Transverse colon (tissue), 4 donors: ENCODE measurements around the gene MAN2C1. TPM values are rescaled to one million over a fixed set of nuclear protein-coding genes. Genes with fewer than 3 reads are reported as not detected.
"Not testable (repeated sequence)": the region's sequence is repeated elsewhere in the genome, so short reads cannot be mapped to it uniquely, and the experiment has no call there.

Experiments used
- DNase-seq: peaks from one replicate; pipeline ENCODE4 v3.0.0-alpha.2; 2019
- H3K27ac ChIP-seq, 4 donors: fragments of 200-600 bp; sonication (generic); 2 replicates each; pipeline ENCODE4 v1.5.1; 2016 to 2018; ENCODE audit warnings: inconsistent platforms in 4 of 4
- H3K27me3 ChIP-seq: fragments of 200-600 bp; sonication (generic); 2 replicates; pipeline ENCODE4 v1.5.1; 2017; ENCODE audit warnings: inconsistent platforms
- H3K36me3 ChIP-seq, 4 donors: fragments of 200-600 bp; sonication (generic); 2 replicates each; pipeline ENCODE4 v1.5.1; 2017 to 2019; ENCODE audit warnings: inconsistent platforms in 4 of 4
- H3K4me1 ChIP-seq, 4 donors: fragments of 200-600 bp; sonication (generic); 2 replicates each; pipeline ENCODE4 v1.5.1; 2017 to 2020; ENCODE audit warnings: inconsistent platforms in 4 of 4
- H3K4me3 ChIP-seq, 4 donors: fragments of 200-600 bp; sonication (generic); 1 replicate in 1 of 4; 2 replicates in 3 of 4; pipeline versions ENCODE4 v1.5.1 to v1.6.1; 2017 to 2019; ENCODE audit warnings: inconsistent platforms in 4 of 4
- H3K9me3 ChIP-seq, 2 donors: fragments of 200-600 bp; sonication (generic); 2 replicates each; pipeline ENCODE4 v1.5.1; 2017 to 2019; ENCODE audit warnings: inconsistent platforms in 2 of 2
- CTCF ChIP-seq, 5 experiments: fragments of 200-600 bp in 3 of 5; fragments of 450-650 bp in 2 of 5; sonication (generic) in 3 of 5; IDR thresholded peaks; 1 replicate in 2 of 5; 2 replicates in 3 of 5; pipeline ENCODE4 v1.5.1; 2016 to 2017; ENCODE audit warnings: antibody characterized with exemption in 5 of 5, inconsistent platforms in 3 of 5, mild to moderate bottlenecking in 2 of 5, moderate library complexity in 1 of 5
- EP300 ChIP-seq: sonication (generic); formaldehyde crosslinking; IDR thresholded peaks from one replicate; pipeline ENCODE4 v1.6.1; 2017; ENCODE audit warnings: antibody characterized with exemption, low read depth
- POLR2A ChIP-seq: fragments of 450-650 bp; IDR thresholded peaks from one replicate; pipeline ENCODE4 v1.6.1; 2016; ENCODE audit warnings: antibody characterized with exemption, mild to moderate bottlenecking, moderate library complexity
- POLR2AphosphoS5 ChIP-seq, 3 donors: sonication (generic); formaldehyde crosslinking; IDR thresholded peaks; one replicate each; pipeline ENCODE4 v1.6.1; 2016; ENCODE audit warnings: antibody characterized with exemption in 3 of 3
- WGBS, 2 donors: methylation state at CpG; one replicate each; pipeline ENCODE4 v1.1.5; 2018; ENCODE audit warnings: low coverage in 1 of 2; 5-methylcytosine and 5-hydroxymethylcytosine counted together
- in situ Hi-C, 4 donors: fragments of 200-750 bp; cut with MboI; loops; one replicate each; pipeline versions ENCODE4 v1.15.0 to v1.15.1; 2017; ENCODE audit warnings: low sequenced_read_pairs in 3 of 4, low pct_ligation_motif_present in 1 of 4, low pct_unique_long_range_greater_than_20kb in 1 of 4
- intact Hi-C: fragments of 100-400 bp; cut with DNase I; formaldehyde crosslinking; loops from one replicate; pipeline ENCODE4 v1.15.1; 2023; ENCODE audit warnings: low total_unique reads
- total RNA-seq, 4 donors: library from RNA; depleted of rRNA; stranded (reverse); fragments of >200 nt; gene quantifications; one replicate each; pipeline ENCODE4 v1.1.0, GENCODE V29; 2016

Gene MAN2C1
- total RNA-seq, 4 donors from 2014 or later = 215 to 559 (median 411) TPM

DNA sequence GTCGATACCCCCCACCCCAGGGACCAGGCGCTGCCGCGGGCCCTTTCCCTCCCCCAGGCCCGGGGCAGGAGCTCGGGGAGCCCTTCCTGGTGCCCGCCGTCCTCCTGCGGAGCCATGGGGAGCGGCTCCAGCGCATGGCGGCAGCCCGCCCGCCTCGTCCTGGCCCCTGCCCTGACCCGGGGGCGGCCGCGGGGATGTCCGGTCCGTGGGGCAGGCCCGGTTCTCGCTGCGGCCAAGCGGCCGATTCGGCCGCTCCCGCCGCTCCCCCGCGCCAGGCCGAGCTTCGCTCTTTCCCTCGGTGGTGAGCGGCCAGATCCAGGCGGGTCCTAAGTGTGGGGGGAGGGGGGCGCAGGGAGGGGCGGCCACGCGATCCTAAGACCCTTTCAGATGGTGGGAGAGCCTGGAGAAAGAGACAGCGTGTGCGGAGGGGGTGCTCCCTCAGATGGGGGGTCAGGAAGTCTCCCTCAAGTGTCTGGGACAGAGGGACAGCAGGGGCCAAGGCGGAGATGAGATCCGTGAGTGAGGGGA is 20.3 kb downstream of the MAN2C1 start:
- peak overlapping the region; percentile 75 to 89 (median 82) for H3K4me3 ChIP-seq

DNA sequence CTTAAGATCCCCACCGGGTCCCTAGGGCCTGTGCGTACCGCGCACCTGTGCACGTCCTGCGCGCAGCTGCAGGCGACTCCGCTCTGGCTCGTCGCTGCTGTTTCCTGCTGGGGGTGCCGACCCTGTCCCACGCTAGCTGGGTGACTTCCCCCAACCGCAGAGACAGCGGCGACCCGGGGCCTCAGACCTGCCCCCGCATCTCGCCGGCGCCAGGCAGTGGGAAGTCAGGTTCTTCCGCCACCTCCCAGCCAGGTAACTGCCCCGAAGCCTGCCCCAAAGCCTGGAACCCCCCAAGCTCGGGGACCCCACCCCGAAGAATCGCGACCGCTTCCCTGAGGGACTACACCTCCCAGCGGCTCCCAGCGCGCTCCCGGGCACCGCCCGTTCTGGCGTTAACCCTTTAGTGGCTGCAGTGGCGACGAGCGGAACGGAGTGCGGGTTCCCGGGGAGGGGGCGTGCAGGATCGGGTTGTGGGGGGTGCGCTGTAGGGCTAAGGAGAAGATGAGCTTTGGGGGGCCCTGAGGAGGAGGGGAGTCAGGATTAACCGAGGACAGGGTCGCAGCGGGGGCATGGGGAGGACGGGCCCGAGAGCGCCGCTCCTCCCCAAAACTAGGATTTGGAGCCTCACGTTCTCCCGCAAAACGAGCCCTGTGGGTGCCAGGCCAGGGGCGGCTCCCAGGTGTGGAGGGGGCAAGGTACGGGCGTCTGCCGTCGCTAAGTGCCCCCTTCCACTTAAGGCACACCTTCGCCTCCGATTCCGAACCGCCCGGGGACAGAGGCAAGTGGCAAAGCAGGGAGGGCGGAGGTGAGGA is 21.0 kb downstream of the MAN2C1 start:
- Histone ChIP-seq H3K4me3 (peak overlapping the region; percentile 75 to 89 (median 82)), H3K4me1 (peaks cover 11 to 27% (median 15%) of the 10 kb centered on the region in 4 donors), H3K27ac (peak overlapping the region; percentile 80 to 88 (median 86)), H3K9me3 (no peaks in the 10 kb centered on the region), H3K27me3 (no peaks in the 10 kb centered on the region), H3K36me3 (no peaks in the 10 kb centered on the region)
- intact Hi-C loops (no loop called here), in situ Hi-C loops (loop anchor here in 1 of 4 donors (25.0 kb wide), 1 partner anchor 335 kb away; the partner anchor contains the start of gene PPCDC)
- TF ChIP-seq EP300 = no peak
- TF ChIP-seq POLR2AphosphoS5 (IDR thresholded peaks at IDR 0.05) = peak in 1 of 3 donors; percentile 17
- DNase-seq = peak; percentile 79
- WGBS, 2 donors = 0 to 2% methylated on average over 23 to 50 of the region's 65 CpGs

More for the DNA sequence above, 20.3 kb downstream of the MAN2C1 start:
- no peaks in the 10 kb centered on the region for H3K27me3 ChIP-seq
- TF ChIP-seq CTCF (IDR thresholded peaks at IDR 0.05) = no peak
- TF ChIP-seq POLR2AphosphoS5 (IDR thresholded peaks at IDR 0.05) = no peak
- no peak for TF ChIP-seq POLR2A
- TF ChIP-seq EP300 = no peak
- intact Hi-C loops (no loop called here), in situ Hi-C loops (loop anchor here in 1 of 4 donors (25.0 kb wide), 1 partner anchor 336 kb away; the partner anchor contains the start of gene PPCDC)
- no peaks in the 10 kb centered on the region for H3K9me3 ChIP-seq
- WGBS, 2 donors = 3% methylated on average over 36 of the region's 45 CpGs; no CpG with 5 or more reads in 1 of the 2 donors
- H3K27ac ChIP-seq = peak overlapping the region; percentile 80 to 88 (median 86)
- H3K36me3 ChIP-seq = no peaks in the 10 kb centered on the region
- no peak for DNase-seq
- H3K4me1 ChIP-seq = peaks cover 11 to 27% (median 15%) of the 10 kb centered on the region in 4 donors

DNA sequence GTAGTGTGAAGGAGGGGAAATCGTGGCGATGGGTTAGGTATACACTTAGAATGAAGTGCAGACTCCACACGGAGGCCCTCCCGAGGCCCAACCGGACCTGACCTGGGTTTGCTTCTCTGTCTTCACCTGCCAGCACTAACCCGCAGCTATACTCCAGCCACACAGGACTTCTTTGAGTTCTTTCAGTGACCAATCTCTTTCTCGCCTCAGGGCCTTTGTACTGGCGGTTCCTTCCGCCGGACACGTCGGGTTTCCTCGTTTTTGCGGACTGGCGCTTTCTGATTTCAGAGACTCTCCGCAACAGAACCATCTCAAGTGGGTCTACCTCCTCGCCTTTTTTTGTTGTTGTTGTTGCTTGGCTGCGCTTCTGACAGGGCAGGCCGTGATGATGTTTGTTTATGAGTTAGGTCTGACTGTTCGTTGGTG is 21.6 kb downstream of the MAN2C1 start, which contains the start of gene NEIL1:
Gene NEIL1, plus strand, starts transcription at position 244 of the 426 bp plus-strand sequence. CDS start 1,867 bp downstream, outside the sequence.
- WGBS, 2 donors = 16 to 18% methylated on average over 7 to 20 of the region's 20 CpGs
- DNase-seq = peak; percentile 64

DNA sequence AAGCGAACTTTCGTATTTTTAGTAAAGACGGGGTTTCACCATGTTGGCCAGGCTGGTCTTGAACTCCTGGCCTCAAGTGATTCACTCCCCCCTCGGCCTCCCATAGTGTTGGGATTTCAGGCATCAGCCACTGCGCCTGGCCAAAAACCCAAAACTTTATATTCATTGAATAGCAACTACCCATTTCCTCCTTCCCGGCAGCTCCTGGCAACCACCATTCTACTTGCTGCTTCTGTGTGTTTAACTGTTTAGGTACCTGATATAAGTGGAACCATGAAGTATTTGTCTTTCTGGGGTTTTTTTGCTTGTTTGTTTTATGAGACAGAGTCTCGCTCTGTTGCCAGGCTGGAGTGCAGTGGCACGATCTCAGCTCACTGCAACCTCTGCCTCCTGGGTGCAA is 24.5 kb downstream of the MAN2C1 start:
- H3K36me3 ChIP-seq, DNase-seq, H3K27me3 ChIP-seq, H3K9me3 ChIP-seq, intact Hi-C loops, H3K27ac ChIP-seq, H3K4me3 ChIP-seq: not testable (repeated sequence)
- WGBS, 2 donors = 37 to 46% methylated on average over 6 to 8 of the region's 8 CpGs
- in situ Hi-C loops = loop anchor here in 1 of 4 donors (25.0 kb wide), 1 partner anchor 332 kb away; the partner anchor contains the start of gene PPCDC
- H3K4me1 ChIP-seq = peaks cover 8 to 22% (median 9%) of the 10 kb centered on the region in 4 donors

More for the DNA sequence above, 21.6 kb downstream of the MAN2C1 start, which contains the start of gene NEIL1:
- in situ Hi-C loops (loop anchor here in 1 of 4 donors (25.0 kb wide), 1 partner anchor 335 kb away; the partner anchor contains the start of gene PPCDC), intact Hi-C loops (no loop called here)
- H3K27ac ChIP-seq = peak within 1 kb of the TSS; percentile 80 to 88 (median 86)
- H3K36me3 ChIP-seq = no peaks in the 10 kb centered on the region
- TF ChIP-seq POLR2AphosphoS5 (IDR thresholded peaks at IDR 0.05) = peak in 1 of 3 donors; percentile 28
- TF ChIP-seq POLR2A = peak; percentile 42
- TF ChIP-seq EP300 = no peak
- H3K4me1 ChIP-seq = peaks cover 11 to 27% (median 15%) of the 10 kb centered on the region in 4 donors
- no peaks in the 10 kb centered on the region for H3K27me3 ChIP-seq
- H3K9me3 ChIP-seq = no peaks in the 10 kb centered on the region
- peak within 1 kb of the TSS; percentile 75 to 89 (median 82) for H3K4me3 ChIP-seq

- TF ChIP-seq POLR2AphosphoS5 (IDR thresholded peaks at IDR 0.05) (no peak), EP300 (no peak), POLR2A (no peak), CTCF (IDR thresholded peaks at IDR 0.05) (no peak)
- DNase-seq = no peak
These were observed 26.2 kb downstream of the MAN2C1 start for GRCh38 chr15:75342221-75342620.

More at GRCh38 chr15:75342221-75342620, 26.2 kb downstream of the MAN2C1 start:
- H3K9me3 ChIP-seq = no peaks in the 10 kb centered on the region
- H3K36me3 ChIP-seq = no peaks in the 10 kb centered on the region
- peaks cover 0 to 14% (median 4%) of the 10 kb centered on the region in 4 donors for H3K4me1 ChIP-seq
- no peaks in the 10 kb centered on the region for H3K27me3 ChIP-seq
- in situ Hi-C loops (loop anchor here in 1 of 4 donors (25.0 kb wide), 1 partner anchor 330 kb away; the partner anchor contains the start of gene PPCDC), intact Hi-C loops (no loop called here)
- 88 to 90% methylated on average over 3 to 6 of the region's 6 CpGs for WGBS, 2 donors
- H3K4me3 ChIP-seq = no peak overlapping the region
- H3K27ac ChIP-seq = no peak overlapping the region
